H1 (cell line): ENCODE data around the gene INAFM2. TPM values are rescaled to one million over a fixed set of nuclear protein-coding genes. Genes with fewer than 3 reads are reported as not detected.

Experiments
- EP300 ChIP-seq, 2 experiments: IDR thresholded peaks; 1 replicate in 1 of 2; 2 replicates in 1 of 2; pipeline ENCODE4 v1.6.1; 2011 to 2012; ENCODE audit warnings: low read depth in 2 of 2, low read length in 2 of 2, mild to moderate bottlenecking in 2 of 2, borderline replicate concordance in 1 of 2, inconsistent platforms in 1 of 2, moderate library complexity in 1 of 2
- GABPA ChIP-seq: IDR thresholded peaks from 2 replicates; pipeline ENCODE4 v1.6.1; 2011; ENCODE audit warnings: mild to moderate bottlenecking, low read length, moderate library complexity, borderline replicate concordance; ENCODE audit not compliant: insufficient read depth
- JUN ChIP-seq: IDR thresholded peaks from 2 replicates; pipeline ENCODE4 v1.6.1; 2011; ENCODE audit warnings: low read depth, mild to moderate bottlenecking, improper control_type of control experiment, low read length
- MAFK ChIP-seq: IDR thresholded peaks from 2 replicates; pipeline ENCODE4 v1.6.1; 2012; ENCODE audit warnings: low read depth, mild to moderate bottlenecking, improper control_type of control experiment, low read length
- POLR2A ChIP-seq, 2 experiments: IDR thresholded peaks; 1 replicate in 1 of 2; 2 replicates in 1 of 2; pipeline ENCODE4 v1.6.1; 2011; ENCODE audit warnings: low read depth in 2 of 2, low read length in 2 of 2, mild to moderate bottlenecking in 2 of 2; ENCODE audit errors: control extremely low read depth in 1 of 2
- POU5F1 ChIP-seq: IDR thresholded peaks from 2 replicates; pipeline ENCODE4 v1.6.1; 2011; ENCODE audit warnings: low read depth, mild to moderate bottlenecking, low read length, moderate library complexity
- polyA plus RNA-seq, 7 experiments: library from polyadenylated mRNA; depleted of rRNA in 3 of 7; stranded (reverse) in 5 of 7; unstranded in 2 of 7; fragments of >200 nt in 5 of 7; fragments of 200-250 nt in 2 of 7; gene quantifications; 1 replicate in 5 of 7; 2 replicates in 1 of 7; 4 replicates in 1 of 7; pipeline versions ENCODE4 v1.2.1 to v1.2.3, GENCODE V29; 2011 to 2013; ENCODE audit warnings: missing spikeins in 2 of 7, mixed read lengths in 2 of 7
- total RNA-seq: library from RNA; stranded (reverse); fragmentation: NEBNext Ultra II Directional; extraction: Animal tissue kit (Norgen Biotek cat#: 25700); gene quantifications from 2 replicates; pipeline ENCODE4 v1.2.1, GENCODE V29; 2021

INAFM2 gene
- total and polyA plus RNA-seq, 2 of the 8 experiments (the other 6 are each of a cell fraction or from before 2014, with no cell fraction given): 15.3 to 35.1 TPM

DNA sequence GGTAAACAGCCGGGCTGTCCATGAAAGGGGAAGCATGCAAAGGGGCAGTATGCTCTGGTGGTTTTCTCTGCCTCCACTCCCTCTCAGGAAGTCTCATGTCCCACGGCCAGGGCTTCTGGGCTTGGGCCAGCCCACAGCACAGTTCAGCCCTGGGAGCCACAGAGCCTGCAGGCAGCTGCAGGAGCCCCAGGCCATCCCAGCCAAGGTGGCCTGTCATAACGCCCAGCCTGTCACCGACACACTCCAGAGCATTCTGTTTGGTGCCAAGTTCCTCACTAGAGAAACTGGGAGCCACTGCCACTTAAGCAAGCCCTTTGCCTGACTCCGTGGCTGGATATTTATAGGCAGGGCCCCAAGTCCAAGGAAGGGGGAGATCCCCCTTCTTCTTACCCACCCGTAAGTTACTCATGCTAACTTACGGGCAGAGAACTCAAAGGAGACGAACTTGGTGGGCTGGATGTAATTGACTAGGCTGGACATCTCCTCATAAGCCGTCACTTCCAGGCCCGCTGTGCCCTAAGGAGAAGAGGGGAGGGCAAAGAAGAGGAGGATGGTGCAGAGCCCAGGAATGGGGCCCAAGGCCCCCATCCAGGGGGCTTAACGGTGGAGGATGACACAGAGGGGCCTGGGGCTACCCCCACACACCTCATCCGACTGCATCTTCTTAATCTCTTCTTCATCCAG lies 27.5 kb upstream of the INAFM2 start (continued):
- TF ChIP-seq POU5F1 (no peak), EP300 (IDR thresholded peaks at IDR 0.05; ENCODE audit: borderline replicate concordance in 1 of 2, low read depth in 2 of 2, low read length in 2 of 2) (no peak), POLR2A (IDR thresholded peaks at IDR 0.05; ENCODE audit: control extremely low read depth in 1 of 2, low read depth in 2 of 2, low read length in 2 of 2) (no peak), MAFK (no peak), GABPA (no peak), JUN (no peak)
